ENCODE measurements around the gene ZNF277. TPM values are rescaled to one million over a fixed set of nuclear protein-coding genes. Genes with fewer than 3 reads are reported as not detected.

The ZNF277 gene
- total and polyA plus RNA-seq, 2 donors (not counting 3 experiments of a cell fraction or from before 2014, with no cell fraction given) = 7.8 to 22.6 TPM

- POLR2A ChIA-PET = no interaction called here
- intact Hi-C loops (cut with micrococcal nuclease) = no loop called here
- Histone ChIP-seq H3K4me2 (ENCODE audit: insufficient read depth, low read length) (no peak overlapping the region), H2AFZ (ENCODE audit: low read depth, low read length) (no peak overlapping the region), H4K20me1 (replicated peaks; ENCODE audit: control insufficient read depth, extremely low read depth, insufficient read depth, low read length) (no peaks in the 10 kb centered on the region), H3K9me1 (replicated peaks; ENCODE audit: control insufficient read depth, extremely low read depth, insufficient read depth, low read length) (no peaks in the 10 kb centered on the region), H3K9me3 (replicated peaks; ENCODE audit: control insufficient read depth, insufficient read depth, low read length) (no peaks in the 10 kb centered on the region), H3K9ac (replicated peaks; ENCODE audit: extremely low read depth, insufficient read depth, low read length) (no peak overlapping the region), H3K79me2 (ENCODE audit: control insufficient read depth, insufficient read depth, low read length) (no peaks in the 10 kb centered on the region), H3K27ac (ENCODE audit: insufficient read depth, low read depth, low read length) (no peak overlapping the region), H3K4me3 (replicated peaks in 1 of 3; ENCODE audit: insufficient read depth in 1 of 3, low read depth in 1 of 3, low read length in 3 of 3) (no peak overlapping the region), H3K27me3 (ENCODE audit: control insufficient read depth in 2 of 2, insufficient read depth in 2 of 2, low read length in 2 of 2) (no peaks in the 10 kb centered on the region), H3K4me1 (ENCODE audit: control insufficient read depth, extremely low read depth, insufficient read depth, low read length) (no peaks in the 10 kb centered on the region), H3K36me3 (ENCODE audit: control insufficient read depth in 2 of 2, extremely low read depth in 1 of 2, insufficient read depth in 2 of 2, low read length in 2 of 2) (no peaks in the 10 kb centered on the region)
- TF ChIP-seq JUN (IDR thresholded peaks at IDR 0.05; ENCODE audit: borderline replicate concordance, insufficient read depth, insufficient read length, low read depth) = no peak
- TF ChIP-seq GATA2 (IDR thresholded peaks at IDR 0.05; ENCODE audit: insufficient read depth, insufficient read length, low read depth, low read length) = no peak
- no peak for TF ChIP-seq MYC (IDR thresholded peaks at IDR 0.05; ENCODE audit: low read depth, low read length)
- no peak for TF ChIP-seq CTCF (IDR thresholded peaks at IDR 0.05; ENCODE audit: extremely low read depth in 1 of 2, insufficient read depth in 1 of 2, low read depth in 1 of 2, low read length in 2 of 2)
- TF ChIP-seq EZH2 (IDR thresholded peaks at IDR 0.05; ENCODE audit: borderline replicate concordance, low read depth, low read length, severe bottlenecking) = no peak
- FAIRE-seq (no peak), DNase-seq (ENCODE audit: low read depth, low spot score) (no peak)
- no TSS peak for BruUV-seq (replicated peaks)
- CTCF ChIA-PET = no interaction called here
- dilution Hi-C loops (cut with MboI; ENCODE audit: extremely low pct_ligation_motif_present, low sequenced_read_pairs) = no loop called here
Measured at GRCh38 chr7:112293416-112293815, 86.9 kb downstream of the ZNF277 start.

- FAIRE-seq (no peak), DNase-seq (ENCODE audit: low read depth, low spot score) (peak; percentile 44)
- Histone ChIP-seq H3K27ac (ENCODE audit: insufficient read depth, low read depth, low read length) (no peak overlapping the region), H3K9ac (replicated peaks; ENCODE audit: extremely low read depth, insufficient read depth, low read length) (no peak overlapping the region), H3K27me3 (ENCODE audit: control insufficient read depth in 2 of 2, insufficient read depth in 2 of 2, low read length in 2 of 2) (no peaks in the 10 kb centered on the region), H4K20me1 (replicated peaks; ENCODE audit: control insufficient read depth, extremely low read depth, insufficient read depth, low read length) (no peaks in the 10 kb centered on the region), H3K4me1 (ENCODE audit: control insufficient read depth, extremely low read depth, insufficient read depth, low read length) (no peaks in the 10 kb centered on the region), H3K4me3 (replicated peaks in 1 of 3; ENCODE audit: insufficient read depth in 1 of 3, low read depth in 1 of 3, low read length in 3 of 3) (no peak overlapping the region), H3K4me2 (ENCODE audit: insufficient read depth, low read length) (no peak overlapping the region), H3K79me2 (ENCODE audit: control insufficient read depth, insufficient read depth, low read length) (no peaks in the 10 kb centered on the region), H3K9me1 (replicated peaks; ENCODE audit: control insufficient read depth, extremely low read depth, insufficient read depth, low read length) (no peaks in the 10 kb centered on the region), H2AFZ (ENCODE audit: low read depth, low read length) (no peak overlapping the region), H3K36me3 (ENCODE audit: control insufficient read depth in 2 of 2, extremely low read depth in 1 of 2, insufficient read depth in 2 of 2, low read length in 2 of 2) (no peaks in the 10 kb centered on the region), H3K9me3 (replicated peaks; ENCODE audit: control insufficient read depth, insufficient read depth, low read length) (no peaks in the 10 kb centered on the region)
- BruUV-seq (replicated peaks) = no TSS peak
- TF ChIP-seq FOS (IDR thresholded peaks at IDR 0.05; ENCODE audit: borderline replicate concordance, insufficient read depth, low read length) (no peak), JUN (IDR thresholded peaks at IDR 0.05; ENCODE audit: borderline replicate concordance, insufficient read depth, insufficient read length, low read depth) (no peak), POLR2AphosphoS5 (IDR thresholded peaks at IDR 0.05; ENCODE audit: insufficient read depth, low read depth, low read length) (no peak), EZH2 (IDR thresholded peaks at IDR 0.05; ENCODE audit: borderline replicate concordance, low read depth, low read length, severe bottlenecking) (no peak), POLR2A (IDR thresholded peaks at IDR 0.05; ENCODE audit: low read depth, low read length) (no peak)
- intact Hi-C loops (cut with micrococcal nuclease) = no loop called here
- ChIA-PET CTCF (interaction anchor here (1.0 kb wide), 1 partner anchor 355 kb away, joined by 3 read pairs; no protein-coding TSS in a partner anchor), POLR2A (no interaction called here)
- dilution Hi-C loops (cut with MboI; ENCODE audit: extremely low pct_ligation_motif_present, low sequenced_read_pairs) = no loop called here
Measured at GRCh38 chr7:112296432-112296831, 89.9 kb downstream of the ZNF277 start.

All from endothelial cell of umbilical vein (primary cell).